Activated T-helper 1 cell treated with anti-CD3 and anti-CD28 coated beads, Interleukin-12 subunit alpha, Interleukin-12 subunit beta, Interleukin-2, Interleukin-4 antibody, amounts not matched to agents 30 ng/mL and 10 ng/mL and 1 ng/mL, durations not matched to agents 14 hours and 24 hours and 36 hours (primary cell): ENCODE results near the gene BCL2. TPM values are rescaled to one million over a fixed set of nuclear protein-coding genes. Genes with fewer than 3 reads are reported as not detected.

Source experiments
- DNase-seq: peaks from one replicate; pipeline ENCODE4 v3.0.0; 2021; ENCODE audit warnings: low spot score
- H3K27ac Mint-ChIP-seq: one replicate; pipeline ENCODE4 v1.8.0; 2021; ENCODE audit warnings: mild to moderate bottlenecking, mixed read lengths
- H3K27me3 Mint-ChIP-seq: one replicate; pipeline ENCODE4 v1.8.0; 2022; ENCODE audit warnings: mild to moderate bottlenecking, moderate library complexity, mixed read lengths; ENCODE audit not compliant: insufficient read depth
- H3K36me3 Mint-ChIP-seq: one replicate; pipeline ENCODE4 v1.8.0; 2021; ENCODE audit warnings: low read depth, mixed read lengths
- H3K4me1 Mint-ChIP-seq: one replicate; pipeline ENCODE4 v1.8.0; 2021; ENCODE audit warnings: low read depth, mixed read lengths
- H3K4me3 Mint-ChIP-seq: one replicate; pipeline ENCODE4 v1.8.0; 2021; ENCODE audit warnings: mild to moderate bottlenecking, moderate library complexity, mixed read lengths
- H3K9me3 Mint-ChIP-seq: one replicate; pipeline ENCODE4 v1.8.0; 2021; ENCODE audit warnings: mixed read lengths
- intact Hi-C: fragments of 100-400 bp; cut with micrococcal nuclease; formaldehyde crosslinking; loops from one replicate; pipeline ENCODE4 v1.15.1; 2024
- total RNA-seq: library from RNA; stranded (reverse); gene quantifications from 2 replicates; pipeline ENCODE4 v1.2.3, GENCODE V29; 2022

The BCL2 gene
- total RNA-seq, 1 donor from 2014 or later, result 97.1 TPM

DNA sequence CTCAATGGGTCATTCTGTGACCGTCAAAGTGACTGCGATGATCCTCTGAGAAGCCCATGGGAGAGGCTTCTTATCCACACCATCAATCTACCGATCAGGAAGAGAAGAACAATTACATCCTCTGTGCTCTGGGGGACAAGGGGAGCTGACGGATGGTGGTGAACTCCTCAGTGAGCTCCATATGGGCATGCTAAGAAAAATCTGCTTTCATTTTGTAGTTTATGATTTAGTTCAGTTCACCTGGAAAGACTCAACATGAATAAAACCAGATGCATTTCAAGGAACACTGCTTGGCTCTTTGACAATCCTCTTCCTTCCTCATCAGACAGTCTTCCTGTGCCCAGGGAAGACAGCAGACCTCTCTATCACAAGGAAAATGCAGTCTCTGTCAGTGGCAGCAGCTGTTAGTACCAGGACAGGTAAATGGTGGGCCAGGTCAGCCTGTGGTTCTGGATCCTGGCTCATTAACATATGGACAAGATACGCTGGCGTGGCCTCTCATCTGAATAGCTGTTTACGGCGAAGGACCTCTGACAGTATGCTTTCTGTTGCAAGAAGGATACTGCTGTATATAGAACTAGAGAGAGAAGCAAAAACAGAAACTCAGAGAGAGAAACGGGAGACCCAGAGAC is 176.9 kb downstream of the BCL2 start:
- Mint-ChIP-seq H3K4me3 (no peak overlapping the region), H3K4me1 (peaks cover 47% of the 10 kb centered on the region), H3K27me3 (no peaks in the 10 kb centered on the region), H3K27ac (peak overlapping the region; percentile 47), H3K9me3 (no peaks in the 10 kb centered on the region), H3K36me3 (peaks cover 36% of the 10 kb centered on the region)
- intact Hi-C loops, result no loop called here
- no peak for DNase-seq

DNA sequence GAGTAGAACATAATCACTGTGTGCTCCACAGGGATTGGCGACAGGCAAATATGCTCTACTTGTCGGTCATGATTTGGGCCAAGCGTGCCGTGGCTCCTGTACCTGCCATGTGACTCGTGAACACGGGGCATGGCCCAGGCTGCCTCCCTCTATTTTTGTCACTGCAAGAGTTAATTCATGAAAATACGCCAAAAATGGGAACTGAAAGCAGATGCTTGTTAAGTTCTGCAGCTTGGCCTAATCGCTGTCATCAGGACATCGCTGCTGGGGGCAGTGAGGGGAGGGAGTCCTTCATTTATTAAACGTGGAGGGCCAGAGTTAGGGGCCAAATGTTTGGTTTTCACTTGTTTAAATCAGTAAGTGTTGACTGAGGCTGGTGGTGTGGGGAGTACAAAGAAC is 177.8 kb downstream of the BCL2 start:
- no peak for DNase-seq
- no peak overlapping the region for H3K4me3 Mint-ChIP-seq
- peaks cover 54% of the 10 kb centered on the region for H3K4me1 Mint-ChIP-seq
- intact Hi-C loops, result no loop called here
- H3K36me3 Mint-ChIP-seq, result peaks cover 37% of the 10 kb centered on the region
- no peaks in the 10 kb centered on the region for H3K27me3 Mint-ChIP-seq
- no peaks in the 10 kb centered on the region for H3K9me3 Mint-ChIP-seq
- no peak overlapping the region for H3K27ac Mint-ChIP-seq

DNA sequence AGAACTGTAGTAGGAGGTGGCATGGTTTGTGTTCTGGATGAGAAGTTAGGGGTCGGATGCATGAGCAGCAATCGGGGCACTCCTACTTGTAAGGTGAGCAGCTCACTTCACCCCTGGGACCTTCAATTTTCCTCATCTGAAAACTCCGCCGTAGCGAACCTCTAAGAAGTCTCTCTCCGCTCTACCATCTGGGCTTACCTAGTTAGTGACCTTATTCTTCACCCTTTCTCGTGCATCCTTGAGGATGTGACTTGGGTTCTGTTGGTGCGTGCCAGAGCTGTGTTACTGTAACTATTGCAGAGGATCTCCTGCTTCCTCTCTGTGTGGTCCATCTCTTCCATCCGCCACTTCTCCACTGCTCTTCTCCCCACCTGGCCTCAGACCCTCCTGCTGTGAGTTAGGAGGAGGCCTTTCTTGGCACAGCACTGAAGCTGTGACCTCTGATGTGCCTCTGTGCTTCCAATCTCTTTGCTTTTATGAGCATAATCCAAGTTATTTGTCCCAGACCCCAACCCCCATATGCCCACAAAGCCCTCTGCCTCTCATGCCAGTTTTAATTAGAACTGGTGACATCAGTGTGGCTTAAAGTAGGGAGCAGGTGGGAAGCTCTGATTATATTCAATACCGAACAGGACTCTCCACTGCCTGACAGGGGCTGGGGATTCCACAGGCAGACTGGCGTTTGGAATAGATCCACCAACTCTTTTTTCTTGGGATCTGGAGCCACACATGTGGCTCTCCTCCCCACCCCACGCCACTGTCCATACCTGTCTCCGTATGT is 178.4 kb downstream of the BCL2 start:
- Mint-ChIP-seq H3K4me3 (peak overlapping the region; percentile 8), H3K27me3 (no peaks in the 10 kb centered on the region), H3K27ac (peak overlapping the region; percentile 42), H3K9me3 (no peaks in the 10 kb centered on the region), H3K36me3 (peaks cover 39% of the 10 kb centered on the region), H3K4me1 (peaks cover 60% of the 10 kb centered on the region)
- intact Hi-C loops, result no loop called here
- no peak for DNase-seq

DNA sequence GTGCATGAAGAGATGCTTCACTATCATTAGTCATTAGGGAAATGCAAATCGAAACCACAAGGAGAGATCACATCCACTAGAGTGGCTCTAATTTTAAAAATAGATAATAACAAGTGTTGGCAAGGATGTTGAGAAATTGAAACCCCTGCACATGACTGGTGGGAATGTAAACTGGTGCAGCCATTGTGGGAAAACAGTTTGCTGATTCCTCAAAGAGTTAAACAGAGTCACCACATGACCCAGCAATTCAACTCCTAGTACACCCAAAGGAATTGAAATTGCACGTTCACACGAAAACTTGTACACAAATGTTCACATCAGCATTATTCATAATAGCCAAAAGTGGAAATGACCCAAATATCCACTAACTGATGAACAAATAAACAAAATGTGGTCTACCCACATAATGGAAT is 179.5 kb downstream of the BCL2 start:
- peaks cover 71% of the 10 kb centered on the region for H3K4me1 Mint-ChIP-seq
- H3K4me3 Mint-ChIP-seq, result no peak overlapping the region
- intact Hi-C loops, result no loop called here
- H3K27ac Mint-ChIP-seq, result no peak overlapping the region
- no peaks in the 10 kb centered on the region for H3K27me3 Mint-ChIP-seq
- H3K36me3 Mint-ChIP-seq, result peaks cover 47% of the 10 kb centered on the region
- no peaks in the 10 kb centered on the region for H3K9me3 Mint-ChIP-seq
- DNase-seq, result no peak

DNA sequence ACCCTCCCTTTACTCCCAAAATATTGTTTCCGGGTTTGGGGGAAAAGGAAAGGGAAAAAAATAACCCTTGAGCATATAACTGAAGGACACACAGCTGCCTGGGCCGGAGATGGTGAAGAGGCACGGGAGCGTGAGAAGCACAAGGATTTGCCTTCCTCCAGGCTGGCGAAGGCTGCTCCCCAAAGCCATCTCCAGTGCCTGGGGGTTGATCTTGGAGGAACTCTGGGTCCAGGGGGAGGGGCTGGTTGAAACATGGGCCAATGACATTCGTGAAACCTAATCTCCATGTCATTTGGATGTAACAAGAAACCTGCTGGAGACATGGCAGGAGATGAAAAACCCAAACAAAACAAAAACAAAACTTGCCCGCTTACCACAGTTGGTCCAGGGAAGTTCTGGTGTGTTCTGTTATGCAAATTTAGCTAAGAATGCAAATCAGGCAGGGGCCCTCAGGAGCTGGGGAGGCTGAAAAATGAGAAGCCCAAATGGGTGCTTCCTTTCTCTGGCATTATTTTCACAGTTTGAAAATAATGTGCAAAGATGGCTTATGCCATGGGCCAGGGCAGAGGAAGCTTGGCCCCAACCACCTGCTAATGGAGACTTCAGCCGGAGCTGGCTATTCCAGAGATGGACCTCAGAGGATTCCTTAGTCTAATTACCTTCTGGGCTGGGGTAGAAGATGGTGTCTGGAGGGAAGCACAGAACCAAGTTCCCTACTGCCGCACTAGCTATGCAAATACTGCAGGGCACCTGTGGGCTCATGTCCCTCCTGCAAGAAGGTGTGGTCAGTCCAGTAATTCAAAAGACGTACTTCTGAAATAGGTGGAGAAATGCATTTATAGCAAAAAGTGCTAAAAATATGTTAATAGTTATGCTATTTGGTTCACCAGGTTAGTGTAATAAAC is 180.9 kb downstream of the BCL2 start:
- H3K4me3 Mint-ChIP-seq, result peak overlapping the region; percentile 73
- intact Hi-C loops, result loop anchor here (1.0 to 2.0 kb wide), 6 partner anchors 17 to 284 kb away; partner anchors contain the start of gene VPS4B
- H3K4me1 Mint-ChIP-seq, result peaks cover 71% of the 10 kb centered on the region
- peaks cover 44% of the 10 kb centered on the region for H3K36me3 Mint-ChIP-seq
- peak overlapping the region; percentile 90 for H3K27ac Mint-ChIP-seq
- no peaks in the 10 kb centered on the region for H3K27me3 Mint-ChIP-seq
- DNase-seq, result no peak
- no peaks in the 10 kb centered on the region for H3K9me3 Mint-ChIP-seq

- peaks cover 68% of the 10 kb centered on the region for H3K4me1 Mint-ChIP-seq
- peak overlapping the region; percentile 90 for H3K27ac Mint-ChIP-seq
- DNase-seq, result peak; percentile 43
- H3K9me3 Mint-ChIP-seq, result no peaks in the 10 kb centered on the region
- intact Hi-C loops, result loop anchor here (1.0 to 2.0 kb wide), 6 partner anchors 17 to 284 kb away; partner anchors contain the start of gene VPS4B
- no peaks in the 10 kb centered on the region for H3K27me3 Mint-ChIP-seq
- peaks cover 45% of the 10 kb centered on the region for H3K36me3 Mint-ChIP-seq
- H3K4me3 Mint-ChIP-seq, result peak overlapping the region; percentile 73
Measured at GRCh38 chr18:63137999-63138435, 181.6 kb downstream of the BCL2 start.

DNA sequence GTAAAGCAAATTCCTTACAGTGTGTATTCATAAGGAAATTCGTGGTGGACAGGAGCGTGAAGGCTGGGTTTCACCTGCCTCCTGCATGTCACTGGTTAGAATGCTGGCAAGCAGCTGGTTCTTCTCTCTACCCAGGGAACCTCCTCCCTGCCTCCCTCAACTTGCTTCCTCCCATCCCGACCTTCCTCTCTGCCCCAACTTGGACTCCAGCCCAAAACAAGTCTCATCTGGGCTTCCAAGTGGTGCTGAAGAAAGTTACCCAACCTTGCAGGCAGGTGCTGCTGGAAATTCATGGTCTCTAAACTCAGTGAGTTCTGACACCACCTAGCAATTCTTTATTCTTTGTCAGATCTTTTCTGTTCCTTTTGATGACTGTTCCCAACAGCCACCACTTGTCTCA is 184.5 kb downstream of the BCL2 start:
- DNase-seq, result no peak
- peak overlapping the region; percentile 13 for H3K27ac Mint-ChIP-seq
- H3K27me3 Mint-ChIP-seq, result no peaks in the 10 kb centered on the region
- H3K4me3 Mint-ChIP-seq, result no peak overlapping the region
- H3K9me3 Mint-ChIP-seq, result no peaks in the 10 kb centered on the region
- intact Hi-C loops, result no loop called here
- peaks cover 65% of the 10 kb centered on the region for H3K4me1 Mint-ChIP-seq
- peaks cover 24% of the 10 kb centered on the region for H3K36me3 Mint-ChIP-seq

GRCh38 chr18:63132819-63133200 is 186.8 kb downstream of the BCL2 start:
- no peak overlapping the region for H3K4me3 Mint-ChIP-seq
- intact Hi-C loops, result loop anchor here (5.0 kb wide), 1 partner anchor 116 kb away; no protein-coding TSS in a partner anchor

GRCh38 chr18:63131959-63132818 is 187.4 kb downstream of the BCL2 start:
- Mint-ChIP-seq H3K36me3 (peaks cover 33% of the 10 kb centered on the region), H3K4me3 (no peak overlapping the region), H3K27ac (peak overlapping the region; percentile 15), H3K9me3 (no peaks in the 10 kb centered on the region), H3K4me1 (peaks cover 39% of the 10 kb centered on the region), H3K27me3 (no peaks in the 10 kb centered on the region)
- intact Hi-C loops, result loop anchor here (1.0 to 5.0 kb wide), 5 partner anchors 23 to 307 kb away; no protein-coding TSS in a partner anchor
- no peak for DNase-seq

More at GRCh38 chr18:63132819-63133200, 186.8 kb downstream of the BCL2 start:
- Mint-ChIP-seq H3K27ac (no peak overlapping the region), H3K9me3 (no peaks in the 10 kb centered on the region), H3K4me1 (peaks cover 43% of the 10 kb centered on the region), H3K36me3 (peaks cover 29% of the 10 kb centered on the region), H3K27me3 (no peaks in the 10 kb centered on the region)
- no peak for DNase-seq

DNA sequence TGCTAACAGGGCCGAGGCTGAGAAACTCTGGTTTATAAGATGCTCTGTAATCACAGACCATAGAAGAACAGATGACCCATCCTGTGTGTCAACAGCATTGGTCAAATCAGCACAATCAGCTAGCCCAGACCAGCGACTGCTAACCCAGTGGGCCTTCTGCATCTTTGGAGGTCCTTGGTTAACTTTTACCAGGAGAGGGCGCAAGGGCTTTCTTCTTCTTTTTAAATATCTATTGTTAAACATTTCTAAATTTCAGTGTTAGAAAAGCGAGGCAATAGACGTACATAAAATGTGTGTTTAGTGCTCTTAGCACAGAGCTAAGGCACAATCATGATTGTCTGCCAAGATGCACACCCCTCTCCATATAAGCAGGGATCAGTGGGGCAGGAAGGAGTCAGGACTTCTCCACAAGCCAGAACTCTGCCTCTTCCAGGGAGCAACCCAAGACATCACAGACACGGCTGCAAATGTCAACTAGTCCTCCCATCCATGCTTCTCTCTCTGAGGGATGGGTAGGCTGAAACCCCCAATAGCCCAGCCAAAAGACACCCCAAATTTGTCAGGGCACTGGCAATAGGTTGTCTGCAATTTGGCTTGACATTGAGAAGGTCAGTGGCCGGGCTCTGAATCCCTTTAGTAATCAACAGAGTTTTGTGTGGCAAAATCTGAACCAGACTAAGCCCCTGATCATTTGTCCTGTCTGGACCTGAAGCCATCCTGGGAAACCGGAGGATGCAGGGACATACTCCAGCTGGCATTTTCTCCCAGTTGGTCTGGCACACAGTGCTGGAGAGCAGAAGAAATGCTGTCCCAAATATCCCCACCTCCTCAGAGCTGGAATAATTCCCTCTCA is 188.2 kb downstream of the BCL2 start:
- Mint-ChIP-seq H3K4me1 (peaks cover 31% of the 10 kb centered on the region), H3K27ac (peak overlapping the region; percentile 18), H3K9me3 (no peaks in the 10 kb centered on the region), H3K4me3 (no peak overlapping the region), H3K36me3 (peaks cover 31% of the 10 kb centered on the region), H3K27me3 (no peaks in the 10 kb centered on the region)
- intact Hi-C loops, result loop anchor here (1.0 to 5.0 kb wide), 5 partner anchors 24 to 308 kb away; no protein-coding TSS in a partner anchor
- peak; percentile 24 for DNase-seq

DNA sequence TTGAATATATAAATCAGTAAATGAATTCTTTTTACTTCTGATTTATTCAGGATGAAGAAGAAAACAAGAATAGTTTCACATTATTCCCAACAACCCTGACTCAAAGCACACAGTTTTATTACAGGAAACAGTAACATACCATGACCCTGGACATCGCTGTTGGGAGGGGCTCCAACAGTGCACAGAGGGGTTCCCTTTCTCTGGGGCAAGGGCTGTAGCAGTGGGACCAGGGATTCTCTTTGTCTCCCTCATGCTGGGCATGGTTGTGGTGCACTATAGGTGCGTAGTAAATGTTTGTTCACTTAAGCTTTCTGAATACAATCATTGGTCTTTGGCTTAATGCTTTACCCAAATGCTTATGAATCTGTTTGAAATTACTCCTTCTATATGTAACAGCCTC is 189.4 kb downstream of the BCL2 start:
- Mint-ChIP-seq H3K4me3 (no peak overlapping the region), H3K4me1 (peaks cover 20% of the 10 kb centered on the region), H3K36me3 (peaks cover 26% of the 10 kb centered on the region), H3K27me3 (no peaks in the 10 kb centered on the region), H3K27ac (no peak overlapping the region), H3K9me3 (no peaks in the 10 kb centered on the region)
- intact Hi-C loops, result loop anchor here (5.0 kb wide), 1 partner anchor 113 kb away; no protein-coding TSS in a partner anchor
- no peak for DNase-seq
